GM19468 (cell line): ENCODE results near the gene PDHX.

Experiments used
- ATAC-seq: cut with Tn5 transposase; IDR thresholded peaks from one replicate; pipeline ENCODE4 v1.9.1; 2021; ENCODE audit warnings: mild to moderate bottlenecking, moderate library complexity, moderate number of reproducible peaks; ENCODE audit not compliant: unreplicated experiment; ENCODE audit errors: extremely low read depth

The PDHX gene

GRCh38 chr11:35040221-35040942 lies 124.0 kb downstream of the PDHX start:
- ATAC-seq, result peak; percentile 52

- no peak for ATAC-seq
These were observed 124.7 kb downstream of the PDHX start for GRCh38 chr11:35041070-35041554.

GRCh38 chr11:35042224-35042623 lies 125.8 kb downstream of the PDHX start:
- ATAC-seq, result no peak

GRCh38 chr11:35042913-35043312 lies 126.5 kb downstream of the PDHX start:
- ATAC-seq, result no peak

GRCh38 chr11:35043936-35044335 lies 127.5 kb downstream of the PDHX start:
- ATAC-seq, result no peak

- no peak for ATAC-seq
These were observed 128.9 kb downstream of the PDHX start for GRCh38 chr11:35045236-35045820.
